Mononuclear cell (primary cell): Measurements from ENCODE around the gene IL13RA2. TPM values are rescaled to one million over a fixed set of nuclear protein-coding genes. Genes with fewer than 3 reads are reported as not detected.

Experiments used
- H3K27me3 ChIP-seq: 2 replicates; pipeline ENCODE4 v1.6.0; 2011; ENCODE audit warnings: low read length, control low read depth; ENCODE audit not compliant: insufficient read depth
- H3K4me1 ChIP-seq: 2 replicates; pipeline ENCODE4 v1.5.1; 2011; ENCODE audit warnings: mild to moderate bottlenecking, low read length, control low read depth; ENCODE audit not compliant: insufficient read depth
- H3K4me3 ChIP-seq: 2 replicates; pipeline ENCODE4 v1.5.1; 2011; ENCODE audit warnings: mild to moderate bottlenecking, low read length, moderate library complexity
- H3K9me3 ChIP-seq: 2 replicates; pipeline ENCODE4 v1.5.1; 2011; ENCODE audit warnings: low read depth, mild to moderate bottlenecking, control low read depth, low read length
- total RNA-seq: library from RNA; depleted of rRNA; stranded (reverse); fragments of >200 nt; gene quantifications from one replicate; pipeline ENCODE4 v1.2.3, GENCODE V29; 2012

IL13RA2 gene
- not detected for total RNA-seq

- H3K4me3 ChIP-seq: no peak within 1 kb of the TSS
- H3K4me1 ChIP-seq: no peaks in the 10 kb centered on the region
- H3K9me3 ChIP-seq: no peaks in the 10 kb centered on the region
- H3K27me3 ChIP-seq: no peaks in the 10 kb centered on the region
Observed at GRCh38 chrX:115017455-115017854, at the start of gene IL13RA2. Gene IL13RA2, minus strand, starts transcription at chrX:115017616. Its CDS starts 347 bp downstream, at chrX:115017269.

GRCh38 chrX:115065304-115065703 is 47.9 kb upstream of the IL13RA2 start:
- H3K4me1 ChIP-seq: no peaks in the 10 kb centered on the region
- no peaks in the 10 kb centered on the region for H3K27me3 ChIP-seq
- H3K9me3 ChIP-seq: no peaks in the 10 kb centered on the region
- no peak overlapping the region for H3K4me3 ChIP-seq

- no peak overlapping the region for H3K4me3 ChIP-seq
- H3K27me3 ChIP-seq: no peaks in the 10 kb centered on the region
- no peaks in the 10 kb centered on the region for H3K9me3 ChIP-seq
- H3K4me1 ChIP-seq: no peaks in the 10 kb centered on the region
Observed at GRCh38 chrX:115060013-115060412, 42.6 kb upstream of the IL13RA2 start.

- Histone ChIP-seq H3K4me3 (no peak overlapping the region), H3K9me3 (no peaks in the 10 kb centered on the region), H3K27me3 (no peaks in the 10 kb centered on the region), H3K4me1 (no peaks in the 10 kb centered on the region)
Observed at GRCh38 chrX:115058276-115058675, 40.9 kb upstream of the IL13RA2 start.

- Histone ChIP-seq H3K4me1 (no peaks in the 10 kb centered on the region), H3K4me3 (no peak overlapping the region), H3K27me3 (no peaks in the 10 kb centered on the region), H3K9me3 (no peaks in the 10 kb centered on the region)
Observed at GRCh38 chrX:115054876-115055275, 37.5 kb upstream of the IL13RA2 start.

GRCh38 chrX:115053223-115053622 is 35.8 kb upstream of the IL13RA2 start:
- Histone ChIP-seq H3K4me1 (no peaks in the 10 kb centered on the region), H3K27me3 (no peaks in the 10 kb centered on the region), H3K4me3 (no peak overlapping the region), H3K9me3 (no peaks in the 10 kb centered on the region)

- no peaks in the 10 kb centered on the region for H3K27me3 ChIP-seq
- no peak overlapping the region for H3K4me3 ChIP-seq
- no peaks in the 10 kb centered on the region for H3K4me1 ChIP-seq
- H3K9me3 ChIP-seq: no peaks in the 10 kb centered on the region
Observed at GRCh38 chrX:115047715-115048114, 30.3 kb upstream of the IL13RA2 start.

- Histone ChIP-seq H3K27me3 (no peaks in the 10 kb centered on the region), H3K4me3 (no peak overlapping the region), H3K9me3 (no peaks in the 10 kb centered on the region), H3K4me1 (no peaks in the 10 kb centered on the region)
Observed at GRCh38 chrX:115047181-115047580, 29.8 kb upstream of the IL13RA2 start.

- H3K4me3 ChIP-seq: no peak overlapping the region
- H3K4me1 ChIP-seq: no peaks in the 10 kb centered on the region
- H3K27me3 ChIP-seq: no peaks in the 10 kb centered on the region
- no peaks in the 10 kb centered on the region for H3K9me3 ChIP-seq
Observed at GRCh38 chrX:115040417-115040816, 23.0 kb upstream of the IL13RA2 start.

- H3K4me1 ChIP-seq: no peaks in the 10 kb centered on the region
- H3K27me3 ChIP-seq: no peaks in the 10 kb centered on the region
- no peak overlapping the region for H3K4me3 ChIP-seq
- no peaks in the 10 kb centered on the region for H3K9me3 ChIP-seq
Observed at GRCh38 chrX:115038406-115038805, 21.0 kb upstream of the IL13RA2 start.

- Histone ChIP-seq H3K27me3 (no peaks in the 10 kb centered on the region), H3K4me1 (no peaks in the 10 kb centered on the region), H3K4me3 (no peak overlapping the region), H3K9me3 (no peaks in the 10 kb centered on the region)
Observed at GRCh38 chrX:115036029-115036428, 18.6 kb upstream of the IL13RA2 start.

- no peaks in the 10 kb centered on the region for H3K4me1 ChIP-seq
- no peaks in the 10 kb centered on the region for H3K9me3 ChIP-seq
- no peaks in the 10 kb centered on the region for H3K27me3 ChIP-seq
- H3K4me3 ChIP-seq: no peak overlapping the region
Observed at GRCh38 chrX:115031989-115032388, 14.6 kb upstream of the IL13RA2 start.

GRCh38 chrX:115030625-115031024 is 13.2 kb upstream of the IL13RA2 start:
- Histone ChIP-seq H3K9me3 (no peaks in the 10 kb centered on the region), H3K27me3 (no peaks in the 10 kb centered on the region), H3K4me1 (no peaks in the 10 kb centered on the region), H3K4me3 (no peak overlapping the region)

GRCh38 chrX:115029869-115030570 is 12.6 kb upstream of the IL13RA2 start:
- no peaks in the 10 kb centered on the region for H3K4me1 ChIP-seq
- H3K4me3 ChIP-seq: no peak overlapping the region
- no peaks in the 10 kb centered on the region for H3K27me3 ChIP-seq
- no peaks in the 10 kb centered on the region for H3K9me3 ChIP-seq

- no peaks in the 10 kb centered on the region for H3K9me3 ChIP-seq
- H3K4me1 ChIP-seq: no peaks in the 10 kb centered on the region
- H3K4me3 ChIP-seq: no peak overlapping the region
- H3K27me3 ChIP-seq: no peaks in the 10 kb centered on the region
Observed at GRCh38 chrX:115029440-115029839, 12.0 kb upstream of the IL13RA2 start.

GRCh38 chrX:115023811-115024210 is 6.4 kb upstream of the IL13RA2 start:
- no peaks in the 10 kb centered on the region for H3K27me3 ChIP-seq

More at GRCh38 chrX:115023811-115024210, 6.4 kb upstream of the IL13RA2 start:
- Histone ChIP-seq H3K4me3 (no peak overlapping the region), H3K9me3 (no peaks in the 10 kb centered on the region), H3K4me1 (no peaks in the 10 kb centered on the region)
